ENCODE data around the gene MIDN. TPM values are rescaled to one million over a fixed set of nuclear protein-coding genes. Genes with fewer than 3 reads are reported as not detected.
"Not testable (repeated sequence)": the region's sequence is repeated elsewhere in the genome, so short reads cannot be mapped to it uniquely, and the experiment has no call there.

The MIDN gene
- total and polyA plus RNA-seq, 8 donors, result 34.3 to 115 (median 58.9) TPM

GRCh38 chr19:1299801-1300200, 51.4 kb downstream of the MIDN start:
- intact Hi-C loops (cut with DNase I), result no loop called here
- no peak for ATAC-seq
- Histone ChIP-seq H3K27me3 (peaks cover 8 to 61% of the 10 kb centered on the region in 2 donors), H3K4me1 (peaks cover 3 to 4% of the 10 kb centered on the region in 2 donors), H3K36me3 (no peaks in the 10 kb centered on the region), H3K4me3 (no peak overlapping the region), H3K9me3 (no peaks in the 10 kb centered on the region), H3K27ac (no peak overlapping the region)
- DNase-seq, result no peak
- no peak for TF ChIP-seq CTCF (IDR thresholded peaks at IDR 0.05)

GRCh38 chr19:1300744-1301490, 52.5 kb downstream of the MIDN start:
- intact Hi-C loops (cut with DNase I), result no loop called here
- Histone ChIP-seq H3K36me3 (no peaks in the 10 kb centered on the region), H3K9me3 (no peaks in the 10 kb centered on the region), H3K27ac (no peak overlapping the region), H3K4me1 (no peaks in the 10 kb centered on the region), H3K27me3 (peaks cover 0 to 50% of the 10 kb centered on the region in 2 donors), H3K4me3 (no peak overlapping the region)
- no peak for ATAC-seq
- TF ChIP-seq CTCF (IDR thresholded peaks at IDR 0.05), result no peak
- DNase-seq, result no peak

GRCh38 chr19:1302533-1303239, 54.3 kb downstream of the MIDN start:
- no peak overlapping the region for H3K4me3 ChIP-seq
- H3K36me3 ChIP-seq, result no peaks in the 10 kb centered on the region
- no peaks in the 10 kb centered on the region for H3K4me1 ChIP-seq
- intact Hi-C loops (cut with DNase I), result no loop called here
- TF ChIP-seq CTCF (IDR thresholded peaks at IDR 0.05), result no peak
- ATAC-seq, result no peak
- no peak for DNase-seq
- peaks cover 0 to 38% of the 10 kb centered on the region in 2 donors for H3K27me3 ChIP-seq
- H3K27ac ChIP-seq, result no peak overlapping the region
- no peaks in the 10 kb centered on the region for H3K9me3 ChIP-seq

- H3K9me3 ChIP-seq, result no peaks in the 10 kb centered on the region
- H3K4me1 ChIP-seq, result no peaks in the 10 kb centered on the region
- H3K27me3 ChIP-seq, result peaks cover 0 to 36% of the 10 kb centered on the region in 2 donors
- H3K27ac ChIP-seq, result no peak overlapping the region
- DNase-seq (no peak), ATAC-seq (no peak)
- no peaks in the 10 kb centered on the region for H3K36me3 ChIP-seq
- no peak for TF ChIP-seq CTCF (IDR thresholded peaks at IDR 0.05)
- intact Hi-C loops (cut with DNase I), result no loop called here
- H3K4me3 ChIP-seq, result no peak overlapping the region
Measured at GRCh38 chr19:1304197-1304924, 56.0 kb downstream of the MIDN start.

- intact Hi-C loops (cut with DNase I); ATAC-seq: not testable (repeated sequence)
Measured at GRCh38 chr19:1305354-1305753, 57.0 kb downstream of the MIDN start.

More at GRCh38 chr19:1305354-1305753, 57.0 kb downstream of the MIDN start:
- H3K4me3 ChIP-seq, H3K9me3 ChIP-seq, H3K27ac ChIP-seq, DNase-seq, H3K36me3 ChIP-seq, H3K4me1 ChIP-seq: not testable (repeated sequence)
- peaks cover 0 to 36% of the 10 kb centered on the region in 2 donors for H3K27me3 ChIP-seq
